ENCODE results near the gene MAP1LC3B.

DNA sequence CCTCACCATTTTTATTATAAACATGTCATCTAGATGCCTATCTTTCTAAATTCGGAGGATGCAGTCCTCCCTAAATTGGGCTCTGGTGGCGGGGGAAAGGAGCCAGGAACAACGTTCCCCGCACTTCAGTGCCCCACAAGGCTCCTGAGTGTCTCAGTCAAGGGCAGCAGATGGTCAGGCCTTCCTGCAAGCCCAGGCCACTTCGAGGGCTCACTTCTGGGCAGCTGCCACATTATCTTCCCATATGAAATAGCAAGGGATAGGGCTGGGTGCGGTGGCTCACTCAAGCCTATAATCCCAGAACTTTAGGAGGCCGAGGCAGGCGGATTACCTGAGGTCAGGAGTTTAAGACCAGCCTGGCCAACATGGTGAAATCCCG lies 40.8 kb upstream of the MAP1LC3B start:
- no peak for TF ChIP-seq EZH2 (IDR thresholded peaks at IDR 0.05; ENCODE audit: borderline replicate concordance)
- TF ChIP-seq, protein P1, sequence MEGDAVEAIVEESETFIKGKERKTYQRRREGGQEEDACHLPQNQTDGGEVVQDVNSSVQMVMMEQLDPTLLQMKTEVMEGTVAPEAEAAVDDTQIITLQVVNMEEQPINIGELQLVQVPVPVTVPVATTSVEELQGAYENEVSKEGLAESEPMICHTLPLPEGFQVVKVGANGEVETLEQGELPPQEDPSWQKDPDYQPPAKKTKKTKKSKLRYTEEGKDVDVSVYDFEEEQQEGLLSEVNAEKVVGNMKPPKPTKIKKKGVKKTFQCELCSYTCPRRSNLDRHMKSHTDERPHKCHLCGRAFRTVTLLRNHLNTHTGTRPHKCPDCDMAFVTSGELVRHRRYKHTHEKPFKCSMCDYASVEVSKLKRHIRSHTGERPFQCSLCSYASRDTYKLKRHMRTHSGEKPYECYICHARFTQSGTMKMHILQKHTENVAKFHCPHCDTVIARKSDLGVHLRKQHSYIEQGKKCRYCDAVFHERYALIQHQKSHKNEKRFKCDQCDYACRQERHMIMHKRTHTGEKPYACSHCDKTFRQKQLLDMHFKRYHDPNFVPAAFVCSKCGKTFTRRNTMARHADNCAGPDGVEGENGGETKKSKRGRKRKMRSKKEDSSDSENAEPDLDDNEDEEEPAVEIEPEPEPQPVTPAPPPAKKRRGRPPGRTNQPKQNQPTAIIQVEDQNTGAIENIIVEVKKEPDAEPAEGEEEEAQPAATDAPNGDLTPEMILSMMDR (IDR thresholded peaks at IDR 0.05; ENCODE audit: poor library complexity): no peak
